A172 (cell line): Measurements from ENCODE around the gene MRGPRD. TPM values are rescaled to one million over a fixed set of nuclear protein-coding genes. Genes with fewer than 3 reads are reported as not detected.

Source experiments
- DNase-seq: peaks from one replicate; pipeline ENCODE4 v3.0.0-alpha.2; 2015; ENCODE audit warnings: low spot score
- total RNA-seq: library from RNA; depleted of rRNA; stranded (reverse); fragments of >200 nt; shearing (Covaris generic); gene quantifications from 2 replicates; pipeline ENCODE4 v1.2.3, GENCODE V29; 2014; rRNA removed

The MRGPRD gene
- total RNA-seq, 1 experiment from 2014 or later: not detected

- DNase-seq: no peak
Measured at GRCh38 chr11:68930991-68931855, 49.6 kb downstream of the MRGPRD start.

Other genes with a start within 250 kb of the MRGPRD start
- gene TESMIN, start 229.5 kb downstream of the MRGPRD start, total RNA-seq: not detected in 2 replicates
- gene CPT1A, start 139.1 kb downstream of the MRGPRD start, total RNA-seq: 8.0 and 13.1 TPM in 2 replicates
- gene MRPL21, start 77.2 kb downstream of the MRGPRD start, total RNA-seq: 62.6 and 64.7 TPM in 2 replicates
- 5.7 and 11.8 TPM in 2 replicates for gene IGHMBP2, start 77.1 kb downstream of the MRGPRD start, total RNA-seq
- 0.69 and 0.86 TPM in 2 replicates for gene MRGPRF, start 32.3 kb upstream of the MRGPRD start, total RNA-seq
- gene TPCN2, start 67.9 kb upstream of the MRGPRD start, total RNA-seq: 11.1 and 11.9 TPM in 2 replicates
- 0.14 and 1.8 TPM in 2 replicates for gene SMIM38, start 174.9 kb upstream of the MRGPRD start, total RNA-seq